OCI-LY7 (cell line): ENCODE measurements around the gene CENPX.

Experiments used
- CTCF ChIP-seq: fragments of 200-600 bp; sonication (generic); conservative IDR thresholded peaks from 2 replicates; pipeline ENCODE4 v1.5.1; 2014; ENCODE audit warnings: mild to moderate bottlenecking, antibody characterized with exemption, low read length, moderate library complexity, mixed read lengths
- EZH2phosphoT487 ChIP-seq: fragments of 200-600 bp; sonication (generic); IDR thresholded peaks from 2 replicates; pipeline ENCODE4 v1.6.1; 2018; ENCODE audit warnings: low read depth, borderline replicate concordance, mild to moderate bottlenecking, mixed run types, antibody characterized with exemption, low read length, moderate library complexity, mixed read lengths

- TF ChIP-seq CTCF: no peak
- TF ChIP-seq EZH2phosphoT487: no peak
Observed at GRCh38 chr17:82000803-82001570, 21.7 kb downstream of the CENPX start.
